ENCODE data around the gene LIMCH1. TPM values are rescaled to one million over a fixed set of nuclear protein-coding genes. Genes with fewer than 3 reads are reported as not detected.

Gene LIMCH1
- total RNA-seq, 1 experiment from 2014 or later = 10.4 TPM

- ChIA-PET POLR2A (no interaction called here), CTCF (no interaction called here), RAD21 (ENCODE audit: low non-redundant PET in 1 of 2, low total read pairs in 2 of 2, uncharacterized antibody in 2 of 2, unreplicated experiment in 2 of 2) (no interaction called here)
- no peak overlapping the region for H2AFZ ChIP-seq (ENCODE audit: low read depth, low read length, poor library complexity, severe bottlenecking)
- no peaks in the 10 kb centered on the region for H3K36me3 ChIP-seq (ENCODE audit: control insufficient read depth in 1 of 2, insufficient read depth in 2 of 2, low read length in 2 of 2)
- intact Hi-C loops (cut with micrococcal nuclease) = no loop called here
- TF ChIP-seq YY1 (IDR thresholded peaks at IDR 0.05; ENCODE audit: extremely low read depth, insufficient replicate concordance, low read depth, low read length) (no peak), FOSL1 (IDR thresholded peaks at IDR 0.05; ENCODE audit: low read depth) (no peak), POLR2AphosphoS5 (IDR thresholded peaks at IDR 0.05; ENCODE audit: low read depth, low read length) (no peak), TCF7L2 (IDR thresholded peaks at IDR 0.05; ENCODE audit: borderline replicate concordance, extremely low read depth, insufficient read depth, insufficient read length) (no peak), SP1 (IDR thresholded peaks at IDR 0.05; ENCODE audit: low read depth) (no peak), CTCF (IDR thresholded peaks at IDR 0.05 in 2 of 3, conservative IDR thresholded peaks at IDR 0.05 in 1 of 3; ENCODE audit: borderline replicate concordance in 1 of 3, insufficient read depth in 1 of 3, low read depth in 2 of 3, low read length in 2 of 3) (no peak)
- H3K4me1 ChIP-seq (ENCODE audit: control insufficient read depth in 1 of 2, insufficient read depth in 2 of 2, low read length in 2 of 2) = no peaks in the 10 kb centered on the region
- no peak overlapping the region for H3K9ac ChIP-seq (ENCODE audit: low read length)
- DNase-seq (ENCODE audit: low read depth, low spot score) = no peak
- H3K4me3 ChIP-seq (replicated peaks in 1 of 2; ENCODE audit: low read depth in 1 of 2, low read length in 2 of 2) = no peak overlapping the region
- H3K4me2 ChIP-seq (ENCODE audit: low read length) = no peak overlapping the region
- BruUV-seq (replicated peaks) = no TSS peak
- no peaks in the 10 kb centered on the region for H3K9me3 ChIP-seq (ENCODE audit: control insufficient read depth in 1 of 2, insufficient read depth in 1 of 2, low read depth in 1 of 2, low read length in 2 of 2)
- H3K27me3 ChIP-seq (ENCODE audit: insufficient read depth, low read length) = peaks cover 15% of the 10 kb centered on the region
- H4K20me1 ChIP-seq (ENCODE audit: insufficient read depth) = no peaks in the 10 kb centered on the region
- ATAC-seq = no peak
- H3K79me2 ChIP-seq (ENCODE audit: insufficient read depth, low read length) = no peaks in the 10 kb centered on the region
- H3K9me2 ChIP-seq (ENCODE audit: insufficient read depth) = no peaks in the 10 kb centered on the region
- H3K27ac ChIP-seq (ENCODE audit: low read depth, low read length) = no peak overlapping the region
Measured at GRCh38 chr4:41746440-41747229, 208.7 kb downstream of the LIMCH1 start.
